ENCODE measurements around the gene RMI1.
"Not testable (repeated sequence)": the region's sequence is repeated elsewhere in the genome, so short reads cannot be mapped to it uniquely, and the experiment has no call there.

The RMI1 gene

DNA sequence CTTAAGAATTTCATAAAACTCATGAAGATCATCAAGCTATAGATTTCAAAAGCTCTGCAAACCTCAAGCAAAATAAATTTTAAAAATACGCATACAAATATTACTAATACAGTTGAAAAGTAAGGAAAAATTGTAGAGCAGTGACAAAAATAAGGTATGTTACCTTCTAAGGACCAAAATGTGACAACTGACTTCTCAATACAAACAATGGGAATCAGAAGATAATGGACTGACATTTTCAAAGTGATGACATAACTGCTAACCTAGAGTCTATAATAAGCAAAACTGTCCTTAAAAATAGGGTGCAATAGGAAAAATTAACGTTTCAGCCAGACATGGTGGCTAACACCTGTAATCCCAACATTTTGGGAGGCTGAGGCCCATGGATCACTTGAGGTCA is 27.1 kb downstream of the RMI1 start:
- no peak for DNase-seq

- DNase-seq, result no peak
These were observed 43.5 kb downstream of the RMI1 start for GRCh38 chr9:84024041-84024575.

DNA sequence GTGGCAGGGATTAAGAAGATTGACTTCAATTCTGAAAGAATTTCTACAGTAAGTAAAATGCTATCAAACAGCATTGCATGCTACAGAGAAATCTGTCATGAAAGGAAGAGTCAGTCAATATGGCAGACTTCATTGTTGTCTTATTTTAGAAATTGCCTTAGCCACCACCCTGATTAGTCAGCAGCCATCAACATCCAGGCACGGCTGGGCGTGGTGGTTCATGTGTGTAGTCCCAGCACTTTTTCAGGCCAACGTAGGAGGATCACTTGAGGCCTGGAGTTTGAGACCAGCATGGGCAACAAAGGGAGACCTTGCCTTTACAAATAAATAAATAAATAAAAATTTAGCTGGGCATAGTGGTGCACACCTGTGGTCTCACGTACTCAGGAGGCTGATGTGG is 46.6 kb downstream of the RMI1 start:
- DNase-seq, result no peak

- DNase-seq, result no peak
These were observed 50.9 kb downstream of the RMI1 start for GRCh38 chr9:84031534-84031933.

DNA sequence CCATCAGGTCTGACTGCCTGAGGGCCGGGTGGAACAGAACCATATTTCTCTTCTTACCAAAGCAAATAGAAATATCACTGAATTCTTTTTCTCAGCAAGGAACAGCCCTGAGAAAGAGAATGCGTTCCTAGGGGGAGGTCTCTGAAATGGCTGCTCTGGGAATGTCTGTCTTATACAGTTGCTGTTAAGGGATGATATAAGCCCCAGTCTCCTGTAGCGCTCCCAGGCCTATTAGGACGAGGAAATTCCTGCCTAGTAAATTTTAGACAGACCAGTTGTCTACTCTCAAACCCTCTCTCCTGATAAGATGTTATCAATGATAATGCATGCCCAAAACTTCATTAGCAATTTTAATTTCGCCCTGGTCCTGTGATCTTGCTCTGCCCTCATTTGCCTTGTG is 61.3 kb downstream of the RMI1 start:
- not testable (repeated sequence) for DNase-seq

DNA sequence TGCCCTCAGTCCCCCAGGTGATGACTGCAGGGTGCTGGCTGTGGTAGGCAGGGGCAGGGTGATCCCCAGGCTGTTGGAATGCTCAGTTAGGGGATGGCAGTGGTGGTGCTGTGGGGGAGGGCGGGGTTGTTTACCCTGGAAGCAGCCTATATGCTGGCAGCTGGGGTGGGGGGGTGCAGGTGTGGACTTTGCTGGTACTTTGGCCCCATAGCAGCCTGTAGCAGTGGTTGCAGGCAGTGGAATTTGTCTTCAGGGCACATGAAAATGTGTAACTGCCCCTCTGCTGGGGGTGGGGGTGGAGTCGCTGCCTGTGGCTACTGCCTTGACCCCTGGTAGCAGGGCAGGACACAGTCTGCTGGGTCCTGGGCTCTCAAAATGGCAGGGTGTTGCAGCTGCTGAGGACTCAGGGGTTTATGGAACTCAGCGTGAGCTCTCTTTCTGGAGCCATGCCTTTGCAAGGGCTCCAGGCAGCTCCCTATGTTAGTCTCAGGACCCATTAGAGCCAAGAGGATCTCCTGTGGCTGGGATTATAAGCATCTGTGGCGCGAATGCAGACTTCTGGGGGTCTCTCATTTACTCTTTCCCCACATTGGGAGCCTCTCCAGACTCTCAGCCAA is 65.0 kb downstream of the RMI1 start:
- DNase-seq, result no peak

All from C1 segment of cervical spinal cord (tissue), 14 donors.